OCI-LY7 (cell line): ENCODE results near the gene CRACR2B. TPM values are rescaled to one million over a fixed set of nuclear protein-coding genes. Genes with fewer than 3 reads are reported as not detected.

Source experiments
- BruUV-seq: library from RNA; stranded (reverse); fragments of 400-500 nt; replicated peaks from 2 replicates; lab custom pipeline; 2021; lab: Mats Ljungman, UMichigan
- CTCF ChIA-PET: fragments of 300-600 bp; sonication (Branson Sonifier 250); formaldehyde crosslinking; loops from one replicate; lab custom pipeline; 2022; ENCODE audit warnings: antibody characterized with exemption; ENCODE audit not compliant: unreplicated experiment; lab: Charles Lee
- POLR2A ChIA-PET: fragments of 300-600 bp; sonication (Branson Sonifier 250); formaldehyde crosslinking; loops from one replicate; lab custom pipeline; 2022; ENCODE audit warnings: antibody characterized with exemption; lab: Charles Lee
- DNase-seq: peaks from one replicate; pipeline ENCODE4 v3.0.0-alpha.2; 2015; ENCODE audit warnings: low spot score
- H2AFZ ChIP-seq: fragments of 200-600 bp; sonication (generic), shearing (Covaris generic); 2 replicates; pipeline ENCODE4 v1.6.1; 2014; ENCODE audit warnings: mild to moderate bottlenecking, antibody characterized with exemption, low read length, moderate library complexity
- H3K27ac ChIP-seq: fragments of 200-600 bp; sonication (generic); 2 replicates; pipeline ENCODE4 v1.5.1; 2014; ENCODE audit warnings: mixed run types, low read depth, mild to moderate bottlenecking, moderate library complexity, low read length, inconsistent platforms; ENCODE audit not compliant: poor library complexity, severe bottlenecking
- H3K36me3 ChIP-seq: fragments of 200-600 bp; sonication (generic); 2 replicates; pipeline ENCODE4 v1.6.1; 2014; ENCODE audit warnings: mild to moderate bottlenecking, antibody characterized with exemption, low read length, moderate library complexity, mixed read lengths; ENCODE audit not compliant: insufficient read depth
- H3K4me1 ChIP-seq: fragments of 200-600 bp; sonication (generic); 2 replicates; pipeline ENCODE4 v1.5.1; 2014; ENCODE audit warnings: mild to moderate bottlenecking, low read length; ENCODE audit not compliant: insufficient read depth, poor library complexity, severe bottlenecking
- H3K4me2 ChIP-seq: fragments of 200-600 bp; sonication (generic); 2 replicates; pipeline ENCODE4 v1.6.1; 2014; ENCODE audit warnings: mild to moderate bottlenecking, low read length
- H3K4me3 ChIP-seq: fragments of 200-600 bp; sonication (generic); 2 replicates; pipeline ENCODE4 v1.5.1; 2014; ENCODE audit warnings: mild to moderate bottlenecking, low read depth, low read length; ENCODE audit not compliant: poor library complexity, severe bottlenecking
- H3K79me2 ChIP-seq: fragments of 200-600 bp; sonication (generic); 2 replicates; pipeline ENCODE4 v1.6.1; 2016; ENCODE audit warnings: low read depth, mild to moderate bottlenecking, low read length, moderate library complexity, mixed read lengths; ENCODE audit not compliant: insufficient read depth
- H3K9me2 ChIP-seq: fragments of 200-600 bp; sonication (generic); 2 replicates; pipeline ENCODE4 v1.6.1; 2016; ENCODE audit warnings: mild to moderate bottlenecking, low read length, mixed read lengths; ENCODE audit not compliant: insufficient read depth
- H3K9me3 ChIP-seq: fragments of 200-600 bp; sonication (generic); 2 replicates; pipeline ENCODE4 v1.6.1; 2014; ENCODE audit warnings: mild to moderate bottlenecking, mixed run types, low read length, mixed read lengths
- H4K20me1 ChIP-seq: fragments of 200-600 bp; sonication (generic); 2 replicates; pipeline ENCODE4 v1.6.1; 2014; ENCODE audit warnings: mild to moderate bottlenecking, antibody characterized with exemption, low read length, moderate library complexity, mixed read lengths; ENCODE audit not compliant: insufficient read depth
- CTCF ChIP-seq: fragments of 200-600 bp; sonication (generic); conservative IDR thresholded peaks from 2 replicates; pipeline ENCODE4 v1.5.1; 2014; ENCODE audit warnings: mild to moderate bottlenecking, antibody characterized with exemption, low read length, moderate library complexity, mixed read lengths
- EZH2phosphoT487 ChIP-seq: fragments of 200-600 bp; sonication (generic); IDR thresholded peaks from 2 replicates; pipeline ENCODE4 v1.6.1; 2018; ENCODE audit warnings: low read depth, borderline replicate concordance, mild to moderate bottlenecking, mixed run types, antibody characterized with exemption, low read length, moderate library complexity, mixed read lengths
- intact Hi-C: fragments of 100-400 bp; cut with micrococcal nuclease; formaldehyde crosslinking; loops from one replicate; pipeline ENCODE4 v1.10.0; 2022; ENCODE audit not compliant: unreplicated experiment
- total RNA-seq, 2 experiments: library from RNA; depleted of rRNA in 1 of 2; stranded (reverse); fragments of >200 nt in 1 of 2; shearing (Covaris generic) in 1 of 2; gene quantifications; 2 replicates each; pipeline ENCODE4 v1.2.3, GENCODE V29; 2014 to 2022

CRACR2B gene
- total RNA-seq, 2 experiments from 2014 or later: 2.8 to 20.1 TPM

- CTCF ChIA-PET: no interaction called here
- H4K20me1 ChIP-seq: 0 out of 2 replicates have a peak, but pooled peaks cover 3% of the 10 kb centered on the region
- POLR2A ChIA-PET: no interaction called here
- no peak overlapping the region for H2AFZ ChIP-seq
- no peaks in the 10 kb centered on the region for H3K9me3 ChIP-seq
- H3K27ac ChIP-seq: no peak overlapping the region
- H3K36me3 ChIP-seq: peaks cover 8% of the 10 kb centered on the region; the same call in 1 of the 2 replicates
- intact Hi-C loops: no loop called here
- no peak for DNase-seq
- no TSS peak for BruUV-seq
- no peak overlapping the region for H3K4me3 ChIP-seq
- no peak overlapping the region for H3K4me2 ChIP-seq
- H3K79me2 ChIP-seq: no peaks in the 10 kb centered on the region
- H3K4me1 ChIP-seq: peaks cover 19% of the 10 kb centered on the region
- TF ChIP-seq EZH2phosphoT487 (no peak), CTCF (no peak)
- no peaks in the 10 kb centered on the region for H3K9me2 ChIP-seq
Measured at GRCh38 chr11:833114-833791, 5.5 kb downstream of the CRACR2B start.

DNA sequence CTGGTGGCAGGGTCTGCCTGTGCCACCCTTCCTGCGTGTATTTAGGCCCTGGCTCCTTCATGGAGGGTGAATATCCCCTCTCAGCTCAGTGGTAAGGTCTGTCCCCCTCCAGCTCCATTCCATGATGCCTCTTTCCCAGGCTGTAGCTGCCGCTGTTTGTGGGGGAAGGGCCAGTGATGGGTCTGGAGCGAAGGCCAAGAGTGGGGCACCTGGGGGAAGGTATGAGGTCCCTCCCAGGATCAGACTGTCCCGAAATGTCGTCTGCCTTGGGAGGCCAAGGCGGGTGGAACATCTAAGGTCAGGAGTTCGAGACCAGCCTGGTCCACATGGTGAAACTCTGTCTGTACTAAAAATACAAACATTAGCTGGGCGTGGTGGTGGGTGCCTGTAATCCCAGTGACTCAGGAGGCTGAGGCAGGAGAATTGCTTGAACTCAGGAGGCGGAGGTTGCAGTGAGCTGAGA is 6.2 kb downstream of the CRACR2B start:
- intact Hi-C loops: no loop called here
- H3K9me2 ChIP-seq: no peaks in the 10 kb centered on the region
- peaks cover 14% of the 10 kb centered on the region; the same call in 1 of the 2 replicates for H3K36me3 ChIP-seq
- H3K9me3 ChIP-seq: no peaks in the 10 kb centered on the region
- ChIA-PET CTCF (no interaction called here), POLR2A (no interaction called here)
- no peak overlapping the region for H3K4me2 ChIP-seq
- H3K4me3 ChIP-seq: no peak overlapping the region
- BruUV-seq: no TSS peak
- TF ChIP-seq EZH2phosphoT487: no peak
- peaks cover 19% of the 10 kb centered on the region for H3K4me1 ChIP-seq
- H3K79me2 ChIP-seq: no peaks in the 10 kb centered on the region
- H2AFZ ChIP-seq: no peak overlapping the region
- no peak overlapping the region for H3K27ac ChIP-seq
- 0 out of 2 replicates have a peak, but pooled peaks cover 3% of the 10 kb centered on the region for H4K20me1 ChIP-seq
- DNase-seq: no peak

GRCh38 chr11:834371-835316 is 6.9 kb downstream of the CRACR2B start:
- CTCF ChIA-PET: no interaction called here
- H4K20me1 ChIP-seq: 0 out of 2 replicates have a peak, but pooled peaks cover 3% of the 10 kb centered on the region
- no peak overlapping the region for H2AFZ ChIP-seq
- POLR2A ChIA-PET: no interaction called here
- H3K4me1 ChIP-seq: peaks cover 12% of the 10 kb centered on the region
- no peak overlapping the region for H3K4me2 ChIP-seq
- intact Hi-C loops: no loop called here
- H3K9me3 ChIP-seq: no peaks in the 10 kb centered on the region
- H3K4me3 ChIP-seq: no peak overlapping the region
- no TSS peak for BruUV-seq
- DNase-seq: no peak
- H3K79me2 ChIP-seq: no peaks in the 10 kb centered on the region
- H3K27ac ChIP-seq: no peak overlapping the region
- H3K9me2 ChIP-seq: no peaks in the 10 kb centered on the region
- peaks cover 21% of the 10 kb centered on the region for H3K36me3 ChIP-seq
- TF ChIP-seq CTCF (no peak), EZH2phosphoT487 (no peak)
